Measurements from ENCODE around the gene SAMM50. TPM values are rescaled to one million over a fixed set of nuclear protein-coding genes. Genes with fewer than 3 reads are reported as not detected.
A peak's percentile ranks its signal among the peaks of the same experiment; 100 is the strongest.

Gene SAMM50
- total RNA-seq, 1 donor from 2014 or later: 40.8 TPM

GRCh38 chr22:43993072-43993760, 38.0 kb downstream of the SAMM50 start:
- H3K4me3 ChIP-seq (ENCODE audit: low read depth, low read length): no peak overlapping the region
- DNase-seq (ENCODE audit: low read depth): no peak
- TF ChIP-seq CTCF (conservative IDR thresholded peaks at IDR 0.05; ENCODE audit: low read depth, low read length): peak; percentile 97

GRCh38 chr22:43994006-43994405, 38.8 kb downstream of the SAMM50 start:
- TF ChIP-seq CTCF (conservative IDR thresholded peaks at IDR 0.05; ENCODE audit: low read depth, low read length): no peak
- DNase-seq (ENCODE audit: low read depth): no peak
- no peak overlapping the region for H3K4me3 ChIP-seq (ENCODE audit: low read depth, low read length)

GRCh38 chr22:43994416-43994815, 39.2 kb downstream of the SAMM50 start:
- no peak overlapping the region for H3K4me3 ChIP-seq (ENCODE audit: low read depth, low read length)
- no peak for DNase-seq (ENCODE audit: low read depth)
- TF ChIP-seq CTCF (conservative IDR thresholded peaks at IDR 0.05; ENCODE audit: low read depth, low read length): no peak

- DNase-seq (ENCODE audit: low read depth): no peak
- no peak for TF ChIP-seq CTCF (conservative IDR thresholded peaks at IDR 0.05; ENCODE audit: low read depth, low read length)
- no peak overlapping the region for H3K4me3 ChIP-seq (ENCODE audit: low read depth, low read length)
Measured at GRCh38 chr22:43995057-43995685, 39.9 kb downstream of the SAMM50 start.

- no peak for TF ChIP-seq CTCF (conservative IDR thresholded peaks at IDR 0.05; ENCODE audit: low read depth, low read length)
- no peak overlapping the region for H3K4me3 ChIP-seq (ENCODE audit: low read depth, low read length)
- no peak for DNase-seq (ENCODE audit: low read depth)
Measured at GRCh38 chr22:43995798-43996169, 40.5 kb downstream of the SAMM50 start.

GRCh38 chr22:43996170-43996980, 41.1 kb downstream of the SAMM50 start:
- H3K4me3 ChIP-seq (ENCODE audit: low read depth, low read length): no peak overlapping the region
- DNase-seq (ENCODE audit: low read depth): no peak
- TF ChIP-seq CTCF (conservative IDR thresholded peaks at IDR 0.05; ENCODE audit: low read depth, low read length): no peak
